OCI-LY7 (cell line): ENCODE results near the gene KLHDC8B.

Experiments used
- CTCF ChIP-seq: fragments of 200-600 bp; sonication (generic); conservative IDR thresholded peaks from 2 replicates; pipeline ENCODE4 v1.5.1; 2014; ENCODE audit warnings: mild to moderate bottlenecking, antibody characterized with exemption, low read length, moderate library complexity, mixed read lengths
- EZH2phosphoT487 ChIP-seq: fragments of 200-600 bp; sonication (generic); IDR thresholded peaks from 2 replicates; pipeline ENCODE4 v1.6.1; 2018; ENCODE audit warnings: low read depth, borderline replicate concordance, mild to moderate bottlenecking, mixed run types, antibody characterized with exemption, low read length, moderate library complexity, mixed read lengths

- no peak for TF ChIP-seq CTCF
- no peak for TF ChIP-seq EZH2phosphoT487
Measured at GRCh38 chr3:49151610-49152009, 19.8 kb upstream of the KLHDC8B start.
